ENCODE measurements around the gene TPT1. TPM values are rescaled to one million over a fixed set of nuclear protein-coding genes. Genes with fewer than 3 reads are reported as not detected.

Gene TPT1
- total and polyA plus RNA-seq, 3 experiments from 2014 or later: 2,788 to 3,378 (median 3,313) TPM

DNA sequence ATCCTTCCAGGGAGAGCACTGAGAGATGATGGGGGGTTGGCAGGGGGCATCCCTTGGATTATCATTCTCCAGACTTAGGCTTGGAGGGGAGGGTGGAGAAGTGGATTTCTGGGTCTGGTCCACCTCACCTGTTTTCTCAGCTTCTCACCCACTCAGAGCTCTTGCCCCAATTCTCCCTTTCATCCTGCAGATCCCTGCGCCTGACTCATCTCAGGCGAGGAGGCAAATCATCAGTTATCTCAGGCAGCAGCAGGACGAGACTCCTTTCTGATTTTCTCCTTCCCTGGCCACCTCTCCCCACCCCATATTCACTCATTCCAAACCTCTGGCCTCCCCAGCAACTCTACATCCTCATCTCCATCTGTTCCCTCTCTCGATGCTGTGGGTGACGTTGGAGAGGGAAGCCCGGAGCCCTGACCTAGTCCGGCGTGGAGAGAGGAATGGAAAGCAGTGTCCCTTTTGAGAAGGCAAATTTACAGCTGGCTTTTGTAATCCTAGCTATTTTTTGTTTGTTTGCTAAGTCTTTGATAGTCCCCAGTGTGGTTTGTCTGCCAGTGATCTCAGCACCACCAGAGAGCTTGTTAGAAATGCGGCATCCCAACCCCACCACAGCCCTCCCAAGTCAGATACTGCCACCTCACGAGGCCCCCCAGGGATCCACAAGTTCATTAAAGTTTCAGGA lies 24.0 kb upstream of the TPT1 start:
- peaks cover 0 to 28% (median 11%) of the 10 kb centered on the region in 3 donors for H3K36me3 Mint-ChIP-seq
- H3K9me3 Mint-ChIP-seq: peaks cover 0 to 6% (median 0%) of the 10 kb centered on the region in 5 donors
- H3K27me3 ChIP-seq (ENCODE audit: insufficient read depth, low read length, poor library complexity, severe bottlenecking): no peaks in the 10 kb centered on the region
- peak overlapping the region in 6 of 8 donors; percentile 23 to 84 (median 60) for H3K27ac Mint-ChIP-seq
- H3K4me1 ChIP-seq (ENCODE audit: insufficient read depth, low read length): peaks cover 24% of the 10 kb centered on the region
- H3K4me3 ChIP-seq (ENCODE audit: low read length): no peak overlapping the region
- no peaks in the 10 kb centered on the region for H3K9me3 ChIP-seq (ENCODE audit: low read length)
- ChIA-PET POLR2A (interaction anchor here (0.7 to 0.8 kb wide), 2 partner anchors 23 to 32 kb away, joined by 4 read pairs; no protein-coding TSS in a partner anchor), CTCF (interaction anchor here (0.9 kb wide), 1 partner anchor 49 kb away, joined by 3 read pairs; no protein-coding TSS in a partner anchor)
- H3K27ac ChIP-seq (ENCODE audit: low read depth, low read length): no peak overlapping the region
- no peak overlapping the region for H3K4me3 Mint-ChIP-seq
- no peaks in the 10 kb centered on the region for H3K27me3 Mint-ChIP-seq
- no peaks in the 10 kb centered on the region for H3K36me3 ChIP-seq (ENCODE audit: insufficient read depth, low read length)
- peaks cover 35 to 61% (median 59%) of the 10 kb centered on the region in 3 donors for H3K4me1 Mint-ChIP-seq
- DNase-seq: no peak

DNA sequence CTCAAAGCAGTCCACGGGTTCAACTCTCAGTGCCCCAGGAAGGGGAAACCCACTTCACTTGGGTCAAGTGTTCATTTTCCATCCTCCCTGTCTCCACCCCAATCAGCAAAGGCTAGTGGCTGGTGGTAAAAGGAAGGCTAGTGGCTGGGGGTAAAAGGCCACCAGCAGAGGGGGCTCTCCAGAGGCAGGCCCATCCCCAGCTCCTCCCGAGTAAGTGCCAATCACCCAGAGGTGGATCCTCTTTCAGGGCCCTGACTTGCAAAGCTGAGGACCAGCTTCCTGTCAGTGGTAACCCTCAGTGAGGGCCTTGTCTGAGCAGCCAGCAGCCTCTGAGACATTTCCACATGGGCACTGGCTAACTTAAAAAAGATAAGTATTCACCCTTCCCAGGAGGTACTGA lies 22.0 kb upstream of the TPT1 start:
- no peak for DNase-seq
- Histone ChIP-seq H3K27ac (ENCODE audit: low read depth, low read length) (no peak overlapping the region), H3K36me3 (ENCODE audit: insufficient read depth, low read length) (no peaks in the 10 kb centered on the region), H3K4me1 (ENCODE audit: insufficient read depth, low read length) (peaks cover 14% of the 10 kb centered on the region), H3K4me3 (ENCODE audit: low read length) (no peak overlapping the region), H3K27me3 (ENCODE audit: insufficient read depth, low read length, poor library complexity, severe bottlenecking) (no peaks in the 10 kb centered on the region), H3K9me3 (ENCODE audit: low read length) (no peaks in the 10 kb centered on the region)
- Mint-ChIP-seq H3K9me3 (peaks cover 0 to 6% (median 0%) of the 10 kb centered on the region in 5 donors), H3K4me1 (peaks cover 25 to 44% (median 42%) of the 10 kb centered on the region in 3 donors), H3K27ac (peak overlapping the region in 4 of 8 donors; percentile 6 to 92 (median 63)), H3K36me3 (peaks cover 7 to 37% (median 14%) of the 10 kb centered on the region in 3 donors), H3K4me3 (no peak overlapping the region), H3K27me3 (no peaks in the 10 kb centered on the region)
- ChIA-PET CTCF (interaction anchor here (0.8 kb wide), 1 partner anchor 9 kb away, joined by 4 read pairs; no protein-coding TSS in a partner anchor), POLR2A (no interaction called here)

DNA sequence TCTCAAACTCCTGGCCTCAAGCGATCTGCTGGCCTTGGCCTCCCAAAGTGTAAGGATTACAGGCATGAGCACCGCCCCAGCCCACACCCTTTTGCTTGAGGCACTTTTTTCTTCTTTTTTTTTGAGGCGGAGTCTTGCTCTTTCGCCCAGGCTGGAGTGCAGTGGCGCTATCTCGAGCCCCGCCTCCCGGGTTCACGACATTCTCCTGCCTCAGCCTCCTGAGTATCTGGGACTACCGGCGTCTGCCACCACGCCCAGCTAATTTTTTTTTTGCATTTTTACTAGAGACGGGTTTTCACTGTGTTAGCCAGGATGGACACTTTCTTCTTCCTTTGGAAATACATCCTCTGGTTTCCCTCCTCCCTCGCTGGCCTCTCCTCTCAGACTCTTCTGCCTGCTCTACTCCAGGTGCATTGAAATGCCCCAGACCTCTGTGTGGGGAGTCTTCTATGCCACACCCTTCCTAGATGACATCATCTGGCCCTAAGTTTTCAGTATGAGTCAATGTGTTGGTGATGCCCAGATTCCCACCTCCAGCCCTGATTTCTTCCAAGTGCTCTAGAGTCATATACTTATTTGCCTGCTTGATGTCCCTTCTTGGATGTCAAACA lies 20.7 kb upstream of the TPT1 start:
- no peaks in the 10 kb centered on the region for H3K9me3 ChIP-seq (ENCODE audit: low read length)
- no peaks in the 10 kb centered on the region for H3K27me3 Mint-ChIP-seq
- peaks cover 7 to 46% (median 18%) of the 10 kb centered on the region in 3 donors for H3K36me3 Mint-ChIP-seq
- H3K9me3 Mint-ChIP-seq: peaks cover 0 to 6% (median 0%) of the 10 kb centered on the region in 5 donors
- no peaks in the 10 kb centered on the region for H3K27me3 ChIP-seq (ENCODE audit: insufficient read depth, low read length, poor library complexity, severe bottlenecking)
- DNase-seq: peak in 1 of 5 donors; percentile 9
- H3K4me3 Mint-ChIP-seq: no peak overlapping the region
- peak overlapping the region in 5 of 8 donors; percentile 28 to 82 (median 66) for H3K27ac Mint-ChIP-seq
- no peaks in the 10 kb centered on the region for H3K36me3 ChIP-seq (ENCODE audit: insufficient read depth, low read length)
- POLR2A ChIA-PET: no interaction called here
- H3K27ac ChIP-seq (ENCODE audit: low read depth, low read length): no peak overlapping the region
- CTCF ChIA-PET: no interaction called here
- H3K4me3 ChIP-seq (ENCODE audit: low read length): no peak overlapping the region
- H3K4me1 ChIP-seq (ENCODE audit: insufficient read depth, low read length): peaks cover 2% of the 10 kb centered on the region
- H3K4me1 Mint-ChIP-seq: peaks cover 18 to 41% (median 39%) of the 10 kb centered on the region in 3 donors

DNA sequence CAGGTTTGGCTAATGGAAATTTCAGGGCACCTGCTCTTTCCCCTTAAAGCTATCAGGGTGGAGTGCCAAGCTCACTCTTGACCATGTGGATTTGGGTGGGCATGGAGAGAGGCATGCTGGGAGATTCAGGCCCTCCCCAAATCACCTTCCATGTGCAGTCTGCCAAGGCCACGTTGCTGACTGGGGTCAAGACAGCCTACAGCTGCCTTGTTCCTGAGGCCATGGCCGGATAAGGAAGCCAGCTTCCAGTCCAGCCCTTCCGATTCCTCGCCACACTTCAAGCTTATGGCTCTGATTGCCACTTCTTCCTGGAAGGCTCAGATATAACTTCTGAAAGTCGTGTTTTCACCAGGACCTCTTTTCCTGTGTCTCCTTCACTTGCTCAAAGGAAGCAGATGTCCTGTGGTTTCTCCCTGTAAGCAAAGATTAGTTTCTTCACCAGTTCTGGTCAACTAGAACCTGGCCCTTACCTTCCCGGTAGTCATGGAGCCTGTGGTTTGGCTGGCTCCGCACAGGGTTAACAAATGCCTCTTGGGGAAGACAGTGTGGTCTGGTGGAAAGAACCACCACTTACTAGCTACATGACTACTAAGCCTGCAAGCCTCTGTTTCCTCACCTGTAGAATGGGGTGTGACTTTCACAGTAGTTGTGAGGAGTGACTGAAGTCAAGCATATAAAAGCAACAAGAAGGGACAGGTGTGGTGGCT lies 16.1 kb upstream of the TPT1 start:
- Histone ChIP-seq H3K4me1 (ENCODE audit: insufficient read depth, low read length) (no peaks in the 10 kb centered on the region), H3K9me3 (ENCODE audit: low read length) (no peaks in the 10 kb centered on the region), H3K27ac (ENCODE audit: low read depth, low read length) (no peak overlapping the region), H3K36me3 (ENCODE audit: insufficient read depth, low read length) (no peaks in the 10 kb centered on the region), H3K4me3 (ENCODE audit: low read length) (no peak overlapping the region), H3K27me3 (ENCODE audit: insufficient read depth, low read length, poor library complexity, severe bottlenecking) (no peaks in the 10 kb centered on the region)
- Mint-ChIP-seq H3K27ac (peak overlapping the region; percentile 43 to 79 (median 60)), H3K9me3 (no peaks in the 10 kb centered on the region), H3K36me3 (peaks cover 7 to 57% (median 17%) of the 10 kb centered on the region in 3 donors), H3K27me3 (no peaks in the 10 kb centered on the region), H3K4me1 (peaks cover 9 to 21% (median 21%) of the 10 kb centered on the region in 3 donors), H3K4me3 (peak overlapping the region in 1 of 7 donors; percentile 36)
- peak in 1 of 5 donors; percentile 35 for DNase-seq
- POLR2A ChIA-PET: interaction anchor here (0.6 to 1.3 kb wide), 2 partner anchors 12 to 106 kb away, joined by 3 to 7 read pairs; no protein-coding TSS in a partner anchor
- CTCF ChIA-PET: interaction anchor here (0.9 to 3.3 kb wide), 4 partner anchors 10 to 17 kb away, joined by 3 to 16 read pairs (median 5); no protein-coding TSS in a partner anchor

DNA sequence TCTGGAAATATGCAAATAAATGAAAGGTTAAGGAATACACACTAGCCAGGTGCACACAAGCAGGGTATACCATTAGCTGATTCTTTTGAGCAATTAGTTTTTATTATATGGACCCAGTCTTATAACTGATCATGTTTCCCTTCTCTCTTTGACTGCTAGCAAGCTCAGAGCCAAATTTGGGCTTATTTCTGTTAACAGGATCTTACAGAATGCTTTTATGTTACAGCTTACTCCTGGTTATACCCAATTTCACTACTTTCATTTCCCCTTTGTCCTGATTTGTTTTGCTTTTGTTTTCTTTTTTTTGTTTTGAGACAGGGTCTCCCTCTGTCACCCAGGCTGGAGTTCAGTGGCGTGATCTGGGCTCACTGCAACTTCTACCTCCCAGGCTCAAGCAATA lies 12.9 kb upstream of the TPT1 start:
- no peak overlapping the region for H3K27ac ChIP-seq (ENCODE audit: low read depth, low read length)
- H3K27ac Mint-ChIP-seq: peak overlapping the region in 2 of 8 donors; percentile 66 to 81

DNA sequence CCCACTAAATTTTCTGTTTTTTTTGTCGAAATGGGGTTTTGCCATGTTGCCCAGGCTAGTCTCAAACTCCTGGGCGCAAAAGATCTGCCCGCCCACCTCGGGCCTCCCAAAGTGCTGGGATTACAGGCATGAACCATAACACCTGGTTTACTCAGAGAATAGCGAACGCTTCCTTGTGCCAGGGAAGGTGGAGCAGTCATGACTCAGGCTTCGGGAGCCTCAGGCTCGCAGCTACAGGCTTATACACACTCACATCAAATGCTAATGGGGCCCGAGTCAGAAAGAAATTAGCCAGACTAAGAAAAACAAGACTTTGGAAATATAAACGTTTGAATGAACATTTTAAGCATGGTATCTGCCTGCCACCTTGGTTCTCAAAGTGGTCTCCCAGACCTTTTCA lies 11.0 kb upstream of the TPT1 start:
- no peak overlapping the region for H3K4me3 Mint-ChIP-seq
- H3K27ac Mint-ChIP-seq: no peak overlapping the region
- POLR2A ChIA-PET: no interaction called here
- Histone ChIP-seq H3K27ac (ENCODE audit: low read depth, low read length) (no peak overlapping the region), H3K27me3 (ENCODE audit: insufficient read depth, low read length, poor library complexity, severe bottlenecking) (no peaks in the 10 kb centered on the region), H3K9me3 (ENCODE audit: low read length) (no peaks in the 10 kb centered on the region), H3K4me1 (ENCODE audit: insufficient read depth, low read length) (no peaks in the 10 kb centered on the region), H3K36me3 (ENCODE audit: insufficient read depth, low read length) (peaks cover 10% of the 10 kb centered on the region), H3K4me3 (ENCODE audit: low read length) (no peak overlapping the region)
- DNase-seq: no peak
- CTCF ChIA-PET: no interaction called here
- peaks cover 0 to 62% (median 15%) of the 10 kb centered on the region in 3 donors for H3K36me3 Mint-ChIP-seq
- H3K4me1 Mint-ChIP-seq: peaks cover 9 to 22% (median 16%) of the 10 kb centered on the region in 3 donors
- H3K9me3 Mint-ChIP-seq: no peaks in the 10 kb centered on the region
- no peaks in the 10 kb centered on the region for H3K27me3 Mint-ChIP-seq

More for the DNA sequence above, 12.9 kb upstream of the TPT1 start:
- no peaks in the 10 kb centered on the region for H3K27me3 ChIP-seq (ENCODE audit: insufficient read depth, low read length, poor library complexity, severe bottlenecking)
- DNase-seq: no peak
- Mint-ChIP-seq H3K36me3 (peaks cover 4 to 64% (median 18%) of the 10 kb centered on the region in 3 donors), H3K27me3 (no peaks in the 10 kb centered on the region), H3K4me3 (no peak overlapping the region), H3K4me1 (peaks cover 9 to 21% (median 16%) of the 10 kb centered on the region in 3 donors), H3K9me3 (no peaks in the 10 kb centered on the region)
- H3K36me3 ChIP-seq (ENCODE audit: insufficient read depth, low read length): peaks cover 10% of the 10 kb centered on the region
- no peaks in the 10 kb centered on the region for H3K4me1 ChIP-seq (ENCODE audit: insufficient read depth, low read length)
- no peak overlapping the region for H3K4me3 ChIP-seq (ENCODE audit: low read length)
- ChIA-PET POLR2A (no interaction called here), CTCF (no interaction called here)
- H3K9me3 ChIP-seq (ENCODE audit: low read length): no peaks in the 10 kb centered on the region

DNA sequence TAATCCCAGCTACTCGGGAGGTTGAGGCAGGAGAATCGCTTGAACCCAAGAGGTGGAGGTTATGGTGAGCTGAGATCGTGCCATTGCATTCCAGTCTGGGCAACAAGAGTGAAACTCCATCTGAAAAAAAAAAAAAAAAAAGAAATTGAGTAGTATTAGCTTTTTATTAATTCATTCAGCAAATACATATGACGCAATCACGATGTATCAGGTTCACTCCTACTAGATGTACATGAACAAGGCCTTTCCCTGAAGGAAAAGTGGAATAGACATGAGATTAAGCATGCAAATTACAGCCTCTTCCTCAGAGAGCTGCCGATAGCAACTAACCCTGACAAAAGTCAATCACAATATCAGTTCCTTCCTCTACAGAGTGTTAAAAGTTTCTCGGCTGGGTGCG lies 9.2 kb upstream of the TPT1 start:
- Mint-ChIP-seq H3K4me3 (no peak overlapping the region), H3K36me3 (peaks cover 0 to 61% (median 11%) of the 10 kb centered on the region in 3 donors), H3K9me3 (no peaks in the 10 kb centered on the region), H3K4me1 (peaks cover 6 to 15% (median 9%) of the 10 kb centered on the region in 3 donors), H3K27ac (peak overlapping the region in 2 of 8 donors; percentile 36 to 54), H3K27me3 (no peaks in the 10 kb centered on the region)
- CTCF ChIA-PET: interaction anchor here (1.1 kb wide), 1 partner anchor 19 kb away, joined by 4 read pairs; no protein-coding TSS in a partner anchor
- Histone ChIP-seq H3K4me1 (ENCODE audit: insufficient read depth, low read length) (no peaks in the 10 kb centered on the region), H3K4me3 (ENCODE audit: low read length) (no peak overlapping the region), H3K9me3 (ENCODE audit: low read length) (no peaks in the 10 kb centered on the region), H3K36me3 (ENCODE audit: insufficient read depth, low read length) (peaks cover 10% of the 10 kb centered on the region), H3K27ac (ENCODE audit: low read depth, low read length) (no peak overlapping the region), H3K27me3 (ENCODE audit: insufficient read depth, low read length, poor library complexity, severe bottlenecking) (no peaks in the 10 kb centered on the region)
- POLR2A ChIA-PET: no interaction called here
- no peak for DNase-seq
